Erythroblast (primary cell): ENCODE results near the gene CGNL1.

Experiments used
- GATA1 ChIP-seq: IDR thresholded peaks from 2 replicates; pipeline ENCODE4 v1.6.1; 2011; ENCODE audit warnings: low read depth, mild to moderate bottlenecking, control low read depth, low read length, moderate library complexity
- POLR2A ChIP-seq: IDR thresholded peaks from 2 replicates; pipeline ENCODE4 v1.6.1; 2011; ENCODE audit warnings: mild to moderate bottlenecking, low read length

DNA sequence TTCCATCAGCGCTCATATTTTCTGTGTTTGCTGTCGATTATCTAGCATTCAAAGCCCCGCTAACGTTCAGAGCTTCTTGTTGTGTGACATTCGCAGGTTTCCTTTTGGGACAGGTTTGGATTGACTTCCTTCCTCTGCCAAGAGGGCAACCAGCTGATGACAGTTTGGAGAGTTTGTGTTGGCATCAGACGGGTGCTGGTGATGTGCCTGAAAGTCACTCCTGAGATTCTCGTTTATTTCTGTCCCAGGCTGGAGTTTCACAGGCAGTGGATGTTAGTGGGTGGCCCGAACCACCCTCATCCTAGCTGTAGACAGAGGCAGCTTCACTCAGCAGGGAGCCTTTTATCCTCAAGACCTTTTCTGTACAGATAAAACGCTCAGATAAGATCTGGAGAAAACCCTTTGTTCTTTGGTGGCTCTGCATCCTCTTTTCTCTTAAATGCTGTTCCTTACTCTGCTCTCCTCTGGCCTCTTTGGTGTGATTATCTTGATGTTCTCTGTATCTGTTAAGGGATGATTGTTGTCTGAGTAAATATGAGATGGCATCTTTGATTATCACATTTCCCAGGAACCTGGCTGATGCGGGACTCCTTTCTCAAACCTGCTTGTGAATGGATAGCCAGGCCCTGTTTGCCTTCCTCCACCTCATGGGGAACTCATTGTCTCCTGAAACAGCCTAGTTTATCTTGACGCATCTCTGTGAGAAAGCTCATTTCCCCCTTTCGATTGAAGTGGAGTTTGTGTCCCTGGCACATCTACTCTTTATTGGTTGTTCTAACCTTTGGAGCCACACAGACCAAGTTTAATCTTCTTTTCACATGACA is 35.9 kb downstream of the CGNL1 start:
- TF ChIP-seq POLR2A: no peak
- TF ChIP-seq GATA1: no peak
